GM23338 (cell line): Measurements from ENCODE around the gene CCL13. TPM values are rescaled to one million over a fixed set of nuclear protein-coding genes. Genes with fewer than 3 reads are reported as not detected.
A peak's percentile ranks its signal among the peaks of the same experiment; 100 is the strongest.

Experiments
- ATAC-seq: fragments of 200-7000 bp; cut with Tn5 transposase; 3 replicates; pipeline ENCODE4 v1.9.1; 2020
- DNase-seq: peaks from one replicate; pipeline ENCODE4 v3.0.0-alpha.2; 2015; ENCODE audit warnings: low spot score
- H2AFZ ChIP-seq: fragments of 200-600 bp; sonication (generic); 2 replicates; pipeline ENCODE4 v1.8.0; 2016; ENCODE audit warnings: antibody characterized with exemption, mild to moderate bottlenecking, moderate library complexity
- H3F3A ChIP-seq: fragments of 200-600 bp; sonication (generic); replicated peaks from 2 replicates; pipeline ENCODE4 v1.8.0; 2017; ENCODE audit warnings: antibody characterized with exemption, mixed run types, low read depth
- H3K27ac ChIP-seq: fragments of 200-600 bp; sonication (generic); 2 replicates; pipeline ENCODE4 v1.6.1; 2016; ENCODE audit warnings: low read depth
- H3K27me3 ChIP-seq: fragments of 200-600 bp; sonication (generic); 2 replicates; pipeline ENCODE4 v1.8.0; 2016; ENCODE audit warnings: mild to moderate bottlenecking, mixed run types, moderate library complexity; ENCODE audit not compliant: insufficient read depth
- H3K36me3 ChIP-seq: fragments of 200-600 bp; sonication (generic); 2 replicates; pipeline ENCODE4 v1.8.0; 2016; ENCODE audit warnings: mild to moderate bottlenecking; ENCODE audit not compliant: insufficient read depth
- H3K4me1 ChIP-seq: fragments of 200-600 bp; sonication (generic); 2 replicates; pipeline ENCODE4 v1.8.0; 2016; ENCODE audit warnings: mild to moderate bottlenecking, moderate library complexity; ENCODE audit not compliant: insufficient read depth
- H3K4me2 ChIP-seq: fragments of 200-600 bp; sonication (generic); 2 replicates; pipeline ENCODE4 v1.7.1; 2017; ENCODE audit warnings: mixed run types
- H3K4me3 ChIP-seq: fragments of 200-600 bp; sonication (generic); 2 replicates; pipeline ENCODE4 v1.6.1; 2016; ENCODE audit warnings: mixed run types
- H3K79me2 ChIP-seq: fragments of 200-600 bp; sonication (generic); replicated peaks from 2 replicates; pipeline ENCODE4 v1.8.0; 2017; ENCODE audit warnings: mild to moderate bottlenecking; ENCODE audit not compliant: insufficient read depth
- H3K9me2 ChIP-seq: fragments of 200-600 bp; sonication (generic); 2 replicates; pipeline ENCODE4 v1.8.0; 2017; ENCODE audit not compliant: insufficient read depth
- H4K20me1 ChIP-seq: fragments of 200-600 bp; sonication (generic); replicated peaks from 2 replicates; pipeline ENCODE4 v1.8.0; 2017; ENCODE audit warnings: mild to moderate bottlenecking; ENCODE audit not compliant: insufficient read depth
- H3K27ac Mint-ChIP-seq: 2 replicates; pipeline ENCODE4 v1.8.0; 2020; ENCODE audit warnings: inconsistent platforms, mild to moderate bottlenecking, moderate library complexity, mixed read lengths
- H3K27me3 Mint-ChIP-seq: 3 replicates; pipeline ENCODE4 v1.8.0; 2022; ENCODE audit warnings: low read depth, mild to moderate bottlenecking, moderate library complexity, mixed read lengths, inconsistent platforms; ENCODE audit not compliant: insufficient read depth, poor library complexity
- H3K36me3 Mint-ChIP-seq: 3 replicates; pipeline ENCODE4 v1.8.0; 2021; ENCODE audit warnings: low read depth, mild to moderate bottlenecking, inconsistent platforms, moderate library complexity, mixed read lengths
- H3K4me1 Mint-ChIP-seq: 3 replicates; pipeline ENCODE4 v1.8.0; 2020; ENCODE audit warnings: mild to moderate bottlenecking, inconsistent platforms, mixed read lengths
- H3K4me3 Mint-ChIP-seq: 3 replicates; pipeline ENCODE4 v1.8.0; 2021; ENCODE audit warnings: moderate library complexity, mild to moderate bottlenecking, inconsistent platforms, mixed read lengths
- H3K9me3 Mint-ChIP-seq: 3 replicates; pipeline ENCODE4 v1.8.0; 2020; ENCODE audit warnings: moderate library complexity, mild to moderate bottlenecking, inconsistent platforms, mixed read lengths
- CREB1 ChIP-seq: fragments of 250-450 bp; sonication (Bioruptor Pico); IDR thresholded peaks from 2 replicates; pipeline ENCODE4 v1.5.0; 2020; ENCODE audit warnings: low read depth, mild to moderate bottlenecking, moderate library complexity
- EZH2 ChIP-seq: fragments of 200-600 bp; sonication (generic); IDR thresholded peaks from one replicate; pipeline ENCODE4 v1.8.0; 2017; ENCODE audit warnings: antibody characterized with exemption, mild to moderate bottlenecking, low read depth; ENCODE audit not compliant: unreplicated experiment
- EZH2phosphoT487 ChIP-seq: fragments of 200-600 bp; sonication (generic); IDR thresholded peaks from one replicate; pipeline ENCODE4 v1.8.1; 2018; ENCODE audit warnings: antibody characterized with exemption; ENCODE audit not compliant: unreplicated experiment
- JUNB ChIP-seq: IDR thresholded peaks from one replicate; pipeline ENCODE4 v1.6.1; 2016; ENCODE audit warnings: antibody characterized with exemption; ENCODE audit not compliant: unreplicated experiment
- NANOG ChIP-seq: IDR thresholded peaks from 2 replicates; pipeline ENCODE4 v1.6.1; 2016; ENCODE audit warnings: antibody characterized with exemption, borderline replicate concordance
- POLR2AphosphoS5 ChIP-seq: IDR thresholded peaks from 2 replicates; pipeline ENCODE4 v1.6.1; 2016; ENCODE audit warnings: antibody characterized with exemption, low read depth
- STAT1 ChIP-seq: IDR thresholded peaks from one replicate; pipeline ENCODE4 v1.6.1; 2016; ENCODE audit warnings: antibody characterized with exemption; ENCODE audit not compliant: unreplicated experiment
- ZNF114 ChIP-seq: fragments of 250-450 bp; sonication (Bioruptor Pico); IDR thresholded peaks from 2 replicates; pipeline ENCODE4 v1.5.0; 2020; ENCODE audit warnings: mild to moderate bottlenecking, moderate library complexity
- ZNF331 ChIP-seq: fragments of 250-450 bp; sonication (Bioruptor Pico); IDR thresholded peaks from 2 replicates; pipeline ENCODE4 v1.5.0; 2020; ENCODE audit warnings: low read depth, mild to moderate bottlenecking, moderate library complexity
- polyA plus RNA-seq: library from polyadenylated mRNA; unstranded; fragments of >200 nt; fragmentation: Nextera tagmentation; extraction: Ambion mirVana; gene quantifications from 2 replicates; pipeline ENCODE4 v1.2.1, GENCODE V29; 2016
- total RNA-seq: library from RNA; depleted of rRNA; stranded (reverse); fragments of >200 nt; shearing (Covaris generic); gene quantifications from 2 replicates; pipeline ENCODE4 v1.2.3, GENCODE V29; 2014
- TF ChIP-seq, protein P1 (sequence below): IDR thresholded peaks from one replicate; pipeline ENCODE4 v1.6.1; 2018; ENCODE audit warnings: antibody characterized with exemption; ENCODE audit not compliant: unreplicated experiment
- TF ChIP-seq, protein P2 (sequence below): IDR thresholded peaks from 2 replicates; pipeline ENCODE4 v1.6.1; 2016; ENCODE audit warnings: antibody characterized with exemption
- TF ChIP-seq, protein P3 (sequence below), 2 experiments: fragments of 200-600 bp in 1 of 2; sonication (generic) in 1 of 2; conservative IDR thresholded peaks; 2 replicates each; pipeline versions ENCODE4 v1.5.1 to v1.6.1; 2016 to 2017; ENCODE audit warnings: antibody characterized with exemption in 2 of 2, low read depth in 2 of 2, mild to moderate bottlenecking in 2 of 2, moderate library complexity in 1 of 2
- TF ChIP-seq, protein P4 (sequence below): fragments of 250-450 bp; sonication (Bioruptor Pico); IDR thresholded peaks from 2 replicates; pipeline ENCODE4 v1.5.0; 2020; ENCODE audit warnings: mild to moderate bottlenecking, moderate library complexity

Gene CCL13
- total and polyA plus RNA-seq, 2 experiments from 2014 or later: not detected

DNA sequence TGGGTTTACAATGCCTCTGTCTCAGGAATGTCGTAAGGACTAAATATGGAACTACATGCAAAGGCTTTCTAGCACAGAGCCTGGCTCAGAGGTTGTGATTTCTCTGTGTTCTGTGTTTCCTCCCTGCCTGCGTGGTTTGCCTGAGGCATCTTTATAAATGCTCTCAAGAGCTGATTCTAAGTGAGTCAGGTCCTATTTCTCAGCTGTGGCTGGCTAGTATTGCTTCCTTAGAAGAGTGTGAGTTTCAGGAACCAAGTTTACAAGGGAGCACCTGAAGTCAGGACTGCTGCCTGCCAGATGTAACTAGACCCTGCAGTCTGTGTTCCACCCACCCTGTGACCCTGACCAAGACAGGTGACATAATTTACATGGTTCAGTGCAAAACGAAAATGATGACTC is 14.7 kb downstream of the CCL13 start:
- Histone ChIP-seq H3K4me3 (no peak overlapping the region), H3K79me2 (no peaks in the 10 kb centered on the region), H3K4me1 (no peaks in the 10 kb centered on the region), H3K36me3 (no peaks in the 10 kb centered on the region), H3K4me2 (no peak overlapping the region), H3F3A (no peaks in the 10 kb centered on the region), H3K27me3 (no peaks in the 10 kb centered on the region), H4K20me1 (no peaks in the 10 kb centered on the region), H3K9me2 (0 out of 2 replicates have a peak, but pooled peaks cover 6% of the 10 kb centered on the region), H3K27ac (no peak overlapping the region), H2AFZ (0 out of 2 replicates have a peak overlapping the region, but pooled peaks have one; percentile 5)
- TF ChIP-seq, protein P1, sequence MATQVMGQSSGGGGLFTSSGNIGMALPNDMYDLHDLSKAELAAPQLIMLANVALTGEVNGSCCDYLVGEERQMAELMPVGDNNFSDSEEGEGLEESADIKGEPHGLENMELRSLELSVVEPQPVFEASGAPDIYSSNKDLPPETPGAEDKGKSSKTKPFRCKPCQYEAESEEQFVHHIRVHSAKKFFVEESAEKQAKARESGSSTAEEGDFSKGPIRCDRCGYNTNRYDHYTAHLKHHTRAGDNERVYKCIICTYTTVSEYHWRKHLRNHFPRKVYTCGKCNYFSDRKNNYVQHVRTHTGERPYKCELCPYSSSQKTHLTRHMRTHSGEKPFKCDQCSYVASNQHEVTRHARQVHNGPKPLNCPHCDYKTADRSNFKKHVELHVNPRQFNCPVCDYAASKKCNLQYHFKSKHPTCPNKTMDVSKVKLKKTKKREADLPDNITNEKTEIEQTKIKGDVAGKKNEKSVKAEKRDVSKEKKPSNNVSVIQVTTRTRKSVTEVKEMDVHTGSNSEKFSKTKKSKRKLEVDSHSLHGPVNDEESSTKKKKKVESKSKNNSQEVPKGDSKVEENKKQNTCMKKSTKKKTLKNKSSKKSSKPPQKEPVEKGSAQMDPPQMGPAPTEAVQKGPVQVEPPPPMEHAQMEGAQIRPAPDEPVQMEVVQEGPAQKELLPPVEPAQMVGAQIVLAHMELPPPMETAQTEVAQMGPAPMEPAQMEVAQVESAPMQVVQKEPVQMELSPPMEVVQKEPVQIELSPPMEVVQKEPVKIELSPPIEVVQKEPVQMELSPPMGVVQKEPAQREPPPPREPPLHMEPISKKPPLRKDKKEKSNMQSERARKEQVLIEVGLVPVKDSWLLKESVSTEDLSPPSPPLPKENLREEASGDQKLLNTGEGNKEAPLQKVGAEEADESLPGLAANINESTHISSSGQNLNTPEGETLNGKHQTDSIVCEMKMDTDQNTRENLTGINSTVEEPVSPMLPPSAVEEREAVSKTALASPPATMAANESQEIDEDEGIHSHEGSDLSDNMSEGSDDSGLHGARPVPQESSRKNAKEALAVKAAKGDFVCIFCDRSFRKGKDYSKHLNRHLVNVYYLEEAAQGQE: no peak
- TF ChIP-seq STAT1: no peak
- no peak for TF ChIP-seq CREB1 (CRISPR knock-in tag)
- TF ChIP-seq POLR2AphosphoS5: no peak
- no peak for TF ChIP-seq NANOG
- TF ChIP-seq ZNF331 (CRISPR knock-in tag): no peak
- no peak for TF ChIP-seq ZNF114 (CRISPR knock-in tag)
- TF ChIP-seq, protein P2, sequence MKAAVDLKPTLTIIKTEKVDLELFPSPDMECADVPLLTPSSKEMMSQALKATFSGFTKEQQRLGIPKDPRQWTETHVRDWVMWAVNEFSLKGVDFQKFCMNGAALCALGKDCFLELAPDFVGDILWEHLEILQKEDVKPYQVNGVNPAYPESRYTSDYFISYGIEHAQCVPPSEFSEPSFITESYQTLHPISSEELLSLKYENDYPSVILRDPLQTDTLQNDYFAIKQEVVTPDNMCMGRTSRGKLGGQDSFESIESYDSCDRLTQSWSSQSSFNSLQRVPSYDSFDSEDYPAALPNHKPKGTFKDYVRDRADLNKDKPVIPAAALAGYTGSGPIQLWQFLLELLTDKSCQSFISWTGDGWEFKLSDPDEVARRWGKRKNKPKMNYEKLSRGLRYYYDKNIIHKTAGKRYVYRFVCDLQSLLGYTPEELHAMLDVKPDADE: no peak
- TF ChIP-seq EZH2phosphoT487: no peak
- no peak for TF ChIP-seq JUNB
- TF ChIP-seq, protein P3, sequence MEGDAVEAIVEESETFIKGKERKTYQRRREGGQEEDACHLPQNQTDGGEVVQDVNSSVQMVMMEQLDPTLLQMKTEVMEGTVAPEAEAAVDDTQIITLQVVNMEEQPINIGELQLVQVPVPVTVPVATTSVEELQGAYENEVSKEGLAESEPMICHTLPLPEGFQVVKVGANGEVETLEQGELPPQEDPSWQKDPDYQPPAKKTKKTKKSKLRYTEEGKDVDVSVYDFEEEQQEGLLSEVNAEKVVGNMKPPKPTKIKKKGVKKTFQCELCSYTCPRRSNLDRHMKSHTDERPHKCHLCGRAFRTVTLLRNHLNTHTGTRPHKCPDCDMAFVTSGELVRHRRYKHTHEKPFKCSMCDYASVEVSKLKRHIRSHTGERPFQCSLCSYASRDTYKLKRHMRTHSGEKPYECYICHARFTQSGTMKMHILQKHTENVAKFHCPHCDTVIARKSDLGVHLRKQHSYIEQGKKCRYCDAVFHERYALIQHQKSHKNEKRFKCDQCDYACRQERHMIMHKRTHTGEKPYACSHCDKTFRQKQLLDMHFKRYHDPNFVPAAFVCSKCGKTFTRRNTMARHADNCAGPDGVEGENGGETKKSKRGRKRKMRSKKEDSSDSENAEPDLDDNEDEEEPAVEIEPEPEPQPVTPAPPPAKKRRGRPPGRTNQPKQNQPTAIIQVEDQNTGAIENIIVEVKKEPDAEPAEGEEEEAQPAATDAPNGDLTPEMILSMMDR (conservative IDR thresholded peaks at IDR 0.05; ENCODE audit: low read depth in 2 of 2): no peak
- TF ChIP-seq, protein P4, sequence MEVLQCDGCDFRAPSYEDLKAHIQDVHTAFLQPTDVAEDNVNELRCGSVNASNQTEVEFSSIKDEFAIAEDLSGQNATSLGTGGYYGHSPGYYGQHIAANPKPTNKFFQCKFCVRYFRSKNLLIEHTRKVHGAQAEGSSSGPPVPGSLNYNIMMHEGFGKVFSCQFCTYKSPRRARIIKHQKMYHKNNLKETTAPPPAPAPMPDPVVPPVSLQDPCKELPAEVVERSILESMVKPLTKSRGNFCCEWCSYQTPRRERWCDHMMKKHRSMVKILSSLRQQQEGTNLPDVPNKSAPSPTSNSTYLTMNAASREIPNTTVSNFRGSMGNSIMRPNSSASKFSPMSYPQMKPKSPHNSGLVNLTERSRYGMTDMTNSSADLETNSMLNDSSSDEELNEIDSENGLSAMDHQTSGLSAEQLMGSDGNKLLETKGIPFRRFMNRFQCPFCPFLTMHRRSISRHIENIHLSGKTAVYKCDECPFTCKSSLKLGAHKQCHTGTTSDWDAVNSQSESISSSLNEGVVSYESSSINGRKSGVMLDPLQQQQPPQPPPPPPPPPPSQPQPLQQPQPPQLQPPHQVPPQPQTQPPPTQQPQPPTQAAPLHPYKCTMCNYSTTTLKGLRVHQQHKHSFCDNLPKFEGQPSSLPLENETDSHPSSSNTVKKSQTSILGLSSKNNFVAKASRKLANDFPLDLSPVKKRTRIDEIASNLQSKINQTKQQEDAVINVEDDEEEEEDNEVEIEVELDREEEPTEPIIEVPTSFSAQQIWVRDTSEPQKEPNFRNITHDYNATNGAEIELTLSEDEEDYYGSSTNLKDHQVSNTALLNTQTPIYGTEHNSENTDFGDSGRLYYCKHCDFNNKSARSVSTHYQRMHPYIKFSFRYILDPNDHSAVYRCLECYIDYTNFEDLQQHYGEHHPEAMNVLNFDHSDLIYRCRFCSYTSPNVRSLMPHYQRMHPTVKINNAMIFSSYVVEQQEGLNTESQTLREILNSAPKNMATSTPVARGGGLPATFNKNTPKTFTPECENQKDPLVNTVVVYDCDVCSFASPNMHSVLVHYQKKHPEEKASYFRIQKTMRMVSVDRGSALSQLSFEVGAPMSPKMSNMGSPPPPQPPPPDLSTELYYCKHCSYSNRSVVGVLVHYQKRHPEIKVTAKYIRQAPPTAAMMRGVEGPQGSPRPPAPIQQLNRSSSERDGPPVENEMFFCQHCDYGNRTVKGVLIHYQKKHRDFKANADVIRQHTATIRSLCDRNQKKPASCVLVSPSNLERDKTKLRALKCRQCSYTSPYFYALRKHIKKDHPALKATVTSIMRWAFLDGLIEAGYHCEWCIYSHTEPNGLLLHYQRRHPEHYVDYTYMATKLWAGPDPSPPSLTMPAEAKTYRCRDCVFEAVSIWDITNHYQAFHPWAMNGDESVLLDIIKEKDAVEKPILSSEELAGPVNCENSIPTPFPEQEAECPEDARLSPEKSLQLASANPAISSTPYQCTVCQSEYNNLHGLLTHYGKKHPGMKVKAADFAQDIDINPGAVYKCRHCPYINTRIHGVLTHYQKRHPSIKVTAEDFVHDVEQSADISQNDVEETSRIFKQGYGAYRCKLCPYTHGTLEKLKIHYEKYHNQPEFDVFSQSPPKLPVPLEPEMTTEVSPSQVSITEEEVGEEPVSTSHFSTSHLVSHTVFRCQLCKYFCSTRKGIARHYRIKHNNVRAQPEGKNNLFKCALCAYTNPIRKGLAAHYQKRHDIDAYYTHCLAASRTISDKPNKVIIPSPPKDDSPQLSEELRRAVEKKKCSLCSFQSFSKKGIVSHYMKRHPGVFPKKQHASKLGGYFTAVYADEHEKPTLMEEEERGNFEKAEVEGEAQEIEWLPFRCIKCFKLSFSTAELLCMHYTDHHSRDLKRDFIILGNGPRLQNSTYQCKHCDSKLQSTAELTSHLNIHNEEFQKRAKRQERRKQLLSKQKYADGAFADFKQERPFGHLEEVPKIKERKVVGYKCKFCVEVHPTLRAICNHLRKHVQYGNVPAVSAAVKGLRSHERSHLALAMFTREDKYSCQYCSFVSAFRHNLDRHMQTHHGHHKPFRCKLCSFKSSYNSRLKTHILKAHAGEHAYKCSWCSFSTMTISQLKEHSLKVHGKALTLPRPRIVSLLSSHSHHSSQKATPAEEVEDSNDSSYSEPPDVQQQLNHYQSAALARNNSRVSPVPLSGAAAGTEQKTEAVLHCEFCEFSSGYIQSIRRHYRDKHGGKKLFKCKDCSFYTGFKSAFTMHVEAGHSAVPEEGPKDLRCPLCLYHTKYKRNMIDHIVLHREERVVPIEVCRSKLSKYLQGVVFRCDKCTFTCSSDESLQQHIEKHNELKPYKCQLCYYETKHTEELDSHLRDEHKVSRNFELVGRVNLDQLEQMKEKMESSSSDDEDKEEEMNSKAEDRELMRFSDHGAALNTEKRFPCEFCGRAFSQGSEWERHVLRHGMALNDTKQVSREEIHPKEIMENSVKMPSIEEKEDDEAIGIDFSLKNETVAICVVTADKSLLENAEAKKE (CRISPR knock-in tag): no peak
- TF ChIP-seq EZH2: no peak
- Mint-ChIP-seq H3K27ac (no peak overlapping the region; the same call in 1 of the 2 replicates), H3K9me3 (no peaks in the 10 kb centered on the region), H3K36me3 (no peaks in the 10 kb centered on the region), H3K4me1 (peaks cover 9% of the 10 kb centered on the region; the same call in 2 of the 3 replicates), H3K4me3 (no peak overlapping the region), H3K27me3 (peaks cover 7% of the 10 kb centered on the region)
- no peak for DNase-seq
- no peak for ATAC-seq
